ENCODE data around the gene PTRH2.
A peak's percentile ranks its signal among the peaks of the same experiment; 100 is the strongest.

Gene PTRH2

GRCh38 chr17:59716427-59716826 is 9.2 kb upstream of the PTRH2 start:
- no peak for DNase-seq

GRCh38 chr17:59714255-59714654 is 7.0 kb upstream of the PTRH2 start:
- no peak for DNase-seq

- DNase-seq, result no peak
These were observed 5.6 kb upstream of the PTRH2 start for GRCh38 chr17:59712862-59713261.

- no peak for DNase-seq
These were observed 4.7 kb upstream of the PTRH2 start for GRCh38 chr17:59711936-59712335.

GRCh38 chr17:59707971-59708430 is 771 bp upstream of the PTRH2 start:
- peak; percentile 13 for DNase-seq

GRCh38 chr17:59702304-59702703 is 4.9 kb downstream of the PTRH2 start:
- DNase-seq, result no peak

- DNase-seq, result no peak
These were observed 7.4 kb downstream of the PTRH2 start for GRCh38 chr17:59699786-59700185.

- DNase-seq, result no peak
These were observed 8.0 kb downstream of the PTRH2 start for GRCh38 chr17:59699218-59699617.

GRCh38 chr17:59698143-59698542 is 9.1 kb downstream of the PTRH2 start:
- DNase-seq, result no peak

GRCh38 chr17:59696682-59697277 is 10.4 kb downstream of the PTRH2 start:
- no peak for DNase-seq

- no peak for DNase-seq
These were observed 11.1 kb downstream of the PTRH2 start for GRCh38 chr17:59695945-59696681.

GRCh38 chr17:59694344-59694743 is 12.9 kb downstream of the PTRH2 start:
- DNase-seq, result no peak

GRCh38 chr17:59693582-59693981 is 13.6 kb downstream of the PTRH2 start:
- no peak for DNase-seq

- DNase-seq, result no peak
These were observed 18.7 kb downstream of the PTRH2 start for GRCh38 chr17:59688496-59688895.

GRCh38 chr17:59688008-59688407 is 19.2 kb downstream of the PTRH2 start:
- no peak for DNase-seq

GRCh38 chr17:59684967-59685366 is 22.3 kb downstream of the PTRH2 start:
- DNase-seq, result no peak

- no peak for DNase-seq
These were observed 23.9 kb downstream of the PTRH2 start for GRCh38 chr17:59683283-59683682.

GRCh38 chr17:59680314-59680713 is 26.9 kb downstream of the PTRH2 start:
- DNase-seq, result no peak

GRCh38 chr17:59678918-59679317 is 28.3 kb downstream of the PTRH2 start:
- no peak for DNase-seq

GRCh38 chr17:59676716-59677115 is 30.5 kb downstream of the PTRH2 start:
- DNase-seq, result no peak

GRCh38 chr17:59675231-59675630 is 32.0 kb downstream of the PTRH2 start:
- DNase-seq, result no peak

GRCh38 chr17:59671386-59671785 is 35.8 kb downstream of the PTRH2 start:
- no peak for DNase-seq

- DNase-seq, result no peak
These were observed 37.3 kb downstream of the PTRH2 start for GRCh38 chr17:59669944-59670343.

- DNase-seq, result no peak
These were observed 37.8 kb downstream of the PTRH2 start for GRCh38 chr17:59669411-59669810.

- DNase-seq, result no peak
These were observed 38.4 kb downstream of the PTRH2 start for GRCh38 chr17:59668816-59669215.

Measured in stimulated activated CD4-positive, alpha-beta T cell treated with anti-CD3 and anti-CD28 coated beads, Interleukin-4, amount 100 ng/mL, for 24 hours (primary cell).